ENCODE results near the gene CHST8.

- no peak for TF ChIP-seq CTCF (IDR thresholded peaks at IDR 0.05)
- TF ChIP-seq USF2 (CRISPR knock-in tag; IDR thresholded peaks at IDR 0.05) = no peak
These were observed 93.7 kb downstream of the CHST8 start for GRCh38 chr19:33715462-33715861.

Data from WTC11 (cell line).